KBM-7 (cell line): Measurements from ENCODE around the gene TSC1.
A peak's percentile ranks its signal among the peaks of the same experiment; 100 is the strongest.
"Not testable (repeated sequence)": the region's sequence is repeated elsewhere in the genome, so short reads cannot be mapped to it uniquely, and the experiment has no call there.

ENCODE experiments used
- DNase-seq: peaks from one replicate; pipeline ENCODE4 v3.0.0-alpha.2; 2015
- in situ Hi-C: fragments of 300-500 bp; cut with MboI; formaldehyde crosslinking; loops from 2 replicates; pipeline ENCODE4 v1.14.3; 2020; ENCODE audit warnings: low sequenced_read_pairs, low pct_unique_long_range_greater_than_20kb, mixed read lengths

The TSC1 gene

DNA sequence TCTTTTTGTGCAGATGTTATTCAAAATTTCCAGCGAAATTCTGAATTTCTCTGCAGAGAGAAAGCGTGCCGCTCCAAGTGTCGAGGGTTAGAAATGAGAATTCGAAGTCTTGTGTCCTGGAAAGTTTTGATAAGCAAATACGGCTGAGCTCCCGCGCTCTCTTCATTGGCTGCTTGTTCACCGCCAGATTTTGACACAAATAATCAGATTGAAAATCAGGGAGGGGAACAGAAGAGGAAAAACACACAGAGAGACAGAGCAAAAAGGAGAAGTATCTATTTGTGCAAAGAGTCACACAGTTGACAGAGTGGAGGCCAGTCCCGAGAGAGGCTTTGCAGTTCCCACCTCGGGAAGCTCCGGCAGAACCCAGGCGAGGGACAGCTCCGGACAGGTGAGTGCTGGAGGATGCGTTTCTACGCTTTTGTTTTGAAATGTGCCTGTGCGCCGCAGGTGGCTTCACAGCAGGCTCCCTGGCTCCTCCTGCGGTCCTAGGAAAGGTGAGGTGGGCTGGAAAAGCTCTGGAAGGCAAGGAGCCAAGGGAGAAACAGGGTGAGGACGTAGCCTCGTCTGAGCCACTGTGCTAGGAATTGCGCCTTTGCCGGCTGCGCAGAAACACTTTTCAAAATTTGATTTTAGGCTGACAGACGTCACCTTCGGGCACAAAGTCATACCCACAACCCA lies 34.2 kb upstream of the TSC1 start, which contains the start of gene GFI1B:
GFI1B (plus strand) TSS at position 244 of the 681 bp plus-strand sequence. CDS start 7,985 bp downstream, outside the sequence.
- DNase-seq = peak; percentile 63
- in situ Hi-C loops = no loop called here

GRCh38 chr9:132978112-132978450 lies 33.7 kb upstream of the TSC1 start:
- in situ Hi-C loops = no loop called here

GRCh38 chr9:132976571-132976970 lies 32.2 kb upstream of the TSC1 start:
- no peak for DNase-seq
- in situ Hi-C loops = no loop called here

More at GRCh38 chr9:132978112-132978450, 33.7 kb upstream of the TSC1 start:
- no peak for DNase-seq

DNA sequence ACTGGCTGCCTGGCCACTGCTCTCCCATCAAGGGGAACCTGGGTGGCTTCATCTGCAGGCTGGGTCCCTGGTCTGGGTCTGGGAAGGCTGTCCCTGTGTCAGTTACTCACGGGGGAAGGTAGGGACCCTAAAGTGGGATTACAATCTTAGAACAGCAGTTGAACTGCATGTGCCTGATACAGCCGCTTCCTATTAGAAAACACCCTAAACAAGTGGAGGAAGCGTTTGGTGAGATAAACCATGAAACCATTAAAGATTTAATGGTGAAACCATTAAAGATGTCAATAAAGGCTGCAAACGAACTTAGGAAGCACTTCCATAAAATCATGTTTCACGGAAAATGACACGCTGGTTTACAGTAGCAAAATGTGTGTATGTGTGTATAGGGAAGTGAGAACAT lies 31.5 kb upstream of the TSC1 start:
- in situ Hi-C loops = no loop called here

GRCh38 chr9:132973713-132974112 lies 29.3 kb upstream of the TSC1 start:
- DNase-seq = peak; percentile 53
- in situ Hi-C loops = no loop called here

More for the DNA sequence above, 31.5 kb upstream of the TSC1 start:
- no peak for DNase-seq

GRCh38 chr9:132973166-132973565 lies 28.8 kb upstream of the TSC1 start:
- no peak for DNase-seq

DNA sequence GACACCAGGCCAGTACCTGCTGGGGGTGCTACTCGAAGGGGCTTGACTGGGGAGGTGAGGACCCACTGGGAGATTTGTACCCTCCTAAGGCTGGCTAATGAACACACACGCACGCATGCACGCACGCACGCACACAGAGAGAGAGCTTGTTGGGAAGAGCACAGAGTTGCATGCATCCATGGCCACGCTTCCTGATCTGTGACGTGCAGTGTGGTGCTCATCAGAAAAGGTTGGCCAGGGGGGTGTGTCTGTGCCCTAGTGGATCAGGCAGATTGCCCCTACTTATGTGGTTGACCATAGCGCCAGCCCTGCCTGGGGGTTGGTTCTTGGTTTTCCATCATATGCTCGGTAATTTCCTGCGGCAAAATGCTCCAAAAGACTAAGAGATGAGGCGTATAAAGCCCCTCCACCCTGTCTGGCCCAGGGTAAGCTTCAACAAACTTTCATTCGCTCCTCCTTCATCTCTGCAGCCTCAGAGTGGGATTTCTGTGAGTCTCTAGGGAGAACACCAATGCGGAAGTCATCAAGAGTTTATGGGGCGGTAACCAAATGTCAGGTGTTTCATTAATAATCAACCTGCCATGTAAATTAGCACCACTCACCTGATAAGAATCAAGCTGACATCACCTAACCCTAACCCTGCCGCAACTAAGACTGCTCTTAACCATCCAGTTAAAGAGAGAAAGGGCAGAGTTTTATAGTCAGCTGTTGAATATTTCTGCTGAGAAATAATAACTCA lies 26.1 kb upstream of the TSC1 start:
- in situ Hi-C loops = no loop called here
- DNase-seq = no peak

More at GRCh38 chr9:132973166-132973565, 28.8 kb upstream of the TSC1 start:
- in situ Hi-C loops = no loop called here

GRCh38 chr9:132969783-132970182 lies 25.4 kb upstream of the TSC1 start:
- in situ Hi-C loops = no loop called here
- DNase-seq = no peak

- DNase-seq, in situ Hi-C loops: not testable (repeated sequence)
These were observed 23.5 kb upstream of the TSC1 start for GRCh38 chr9:132967908-132968307.

GRCh38 chr9:132965478-132965877 lies 21.1 kb upstream of the TSC1 start:
- in situ Hi-C loops = no loop called here
- DNase-seq = no peak

- in situ Hi-C loops = no loop called here
- no peak for DNase-seq
These were observed 16.6 kb upstream of the TSC1 start for GRCh38 chr9:132961002-132961401.

DNA sequence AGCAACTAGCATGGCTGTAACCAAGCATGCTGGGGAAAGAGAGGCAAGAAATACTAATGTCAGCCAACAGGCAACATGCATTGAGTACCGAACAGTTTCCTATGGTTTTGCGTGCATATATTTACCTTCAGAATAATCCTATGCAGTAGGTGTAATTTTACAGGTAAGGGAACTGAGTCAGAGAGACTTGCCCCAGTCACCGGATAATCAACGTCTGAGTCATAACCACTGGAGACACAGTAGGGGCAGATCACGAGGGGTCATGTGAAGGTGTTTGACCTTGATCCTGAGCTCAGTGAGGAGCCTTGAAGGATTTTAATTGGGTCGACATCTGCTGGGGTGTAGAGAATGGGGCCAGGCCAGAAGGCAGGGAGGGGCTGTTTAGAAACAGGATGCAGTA lies 13.4 kb upstream of the TSC1 start:
- no peak for DNase-seq
- in situ Hi-C loops = no loop called here

- DNase-seq = no peak
- in situ Hi-C loops = no loop called here
These were observed 11.4 kb upstream of the TSC1 start for GRCh38 chr9:132955768-132956167.

DNA sequence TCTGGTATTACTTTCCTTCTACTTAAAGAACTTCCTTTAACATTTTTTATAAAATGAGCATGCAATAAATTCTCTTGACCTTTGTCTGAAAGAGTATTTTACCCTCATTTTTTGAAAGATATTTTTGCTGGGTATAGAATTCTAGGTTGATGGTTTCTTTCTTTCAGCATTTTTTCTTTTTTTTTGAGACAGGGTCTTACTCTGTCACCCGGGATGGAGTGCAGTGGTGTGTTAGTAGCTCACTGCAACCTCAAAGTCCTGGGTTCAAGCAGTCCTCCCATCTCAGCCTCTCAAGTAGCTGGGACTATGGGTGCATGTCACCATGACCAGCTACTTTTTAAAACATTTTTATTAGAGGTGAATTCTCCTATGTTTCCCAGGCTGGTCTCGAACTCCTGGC lies 10.7 kb upstream of the TSC1 start:
- no peak for DNase-seq
- in situ Hi-C loops = no loop called here

DNA sequence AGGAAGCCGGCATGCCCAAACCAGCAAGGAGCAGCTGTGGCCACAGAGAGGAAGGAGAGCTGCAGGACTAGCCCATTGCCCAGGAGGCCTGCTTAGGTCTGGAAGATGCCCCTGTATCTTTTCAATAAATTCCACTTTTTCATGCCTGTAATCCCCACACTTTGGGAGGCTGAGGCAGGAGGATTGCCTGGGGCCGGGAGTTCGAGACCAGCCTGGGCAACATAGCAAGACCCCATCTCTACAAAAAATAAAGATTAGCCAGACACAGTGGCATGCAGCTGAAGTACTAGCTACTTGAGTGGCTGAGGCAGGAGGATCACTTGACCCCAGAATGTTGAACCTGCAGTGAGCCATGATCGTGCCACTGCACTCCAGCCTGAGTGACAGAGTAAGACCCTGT lies 5.3 kb upstream of the TSC1 start:
- DNase-seq = no peak
- in situ Hi-C loops = no loop called here

DNA sequence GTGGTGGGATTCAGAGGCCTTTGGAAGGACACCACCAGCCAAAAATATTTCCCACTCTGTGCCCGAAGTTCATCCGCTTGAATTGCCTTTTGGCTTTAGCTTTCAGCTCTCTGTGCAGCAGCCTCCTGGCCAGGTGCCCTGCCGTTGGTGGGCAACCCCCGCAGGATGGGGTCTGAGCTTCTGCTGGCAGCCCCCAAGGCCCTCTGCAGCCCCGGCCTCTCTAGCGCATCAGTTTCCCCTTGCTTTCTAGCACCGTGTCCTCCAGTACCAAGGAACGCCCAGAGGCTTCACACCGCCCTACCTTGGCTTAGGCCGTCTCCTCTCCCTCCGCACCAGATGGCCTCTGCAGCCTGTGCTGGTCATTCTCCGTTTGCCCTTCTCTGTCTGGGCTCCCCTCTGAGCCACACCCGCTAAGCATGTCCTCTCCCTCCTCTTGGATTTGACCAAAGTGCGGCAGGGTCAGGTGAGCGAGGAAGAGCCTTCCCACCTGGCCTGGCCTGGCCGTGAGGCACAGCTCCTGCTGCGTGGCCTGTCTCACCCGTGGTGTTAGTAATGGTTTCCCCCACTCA lies 4.2 kb upstream of the TSC1 start:
- no peak for DNase-seq
- in situ Hi-C loops = no loop called here

DNA sequence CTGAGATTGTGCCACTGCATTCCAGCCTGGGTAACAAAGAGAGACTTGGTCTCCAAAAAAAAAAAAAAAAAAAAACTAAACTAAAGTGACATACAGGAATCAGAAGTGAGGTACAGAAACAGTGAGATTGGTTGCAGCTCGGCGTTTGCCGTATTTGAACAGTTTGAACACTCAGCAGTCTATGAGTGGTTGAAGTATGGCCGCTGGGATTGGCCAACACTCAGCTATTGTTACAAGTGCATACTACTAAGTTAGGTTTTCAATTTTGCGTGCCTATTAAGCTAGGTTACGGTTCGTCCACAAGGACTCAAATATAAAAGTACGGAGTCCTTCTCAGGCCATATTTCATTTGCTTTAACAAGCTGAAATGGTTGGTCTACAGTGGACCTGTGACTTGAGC lies 3.3 kb upstream of the TSC1 start:
- in situ Hi-C loops = no loop called here
- no peak for DNase-seq

- DNase-seq = no peak
- in situ Hi-C loops = no loop called here
These were observed 2.3 kb upstream of the TSC1 start for GRCh38 chr9:132946631-132947295.

DNA sequence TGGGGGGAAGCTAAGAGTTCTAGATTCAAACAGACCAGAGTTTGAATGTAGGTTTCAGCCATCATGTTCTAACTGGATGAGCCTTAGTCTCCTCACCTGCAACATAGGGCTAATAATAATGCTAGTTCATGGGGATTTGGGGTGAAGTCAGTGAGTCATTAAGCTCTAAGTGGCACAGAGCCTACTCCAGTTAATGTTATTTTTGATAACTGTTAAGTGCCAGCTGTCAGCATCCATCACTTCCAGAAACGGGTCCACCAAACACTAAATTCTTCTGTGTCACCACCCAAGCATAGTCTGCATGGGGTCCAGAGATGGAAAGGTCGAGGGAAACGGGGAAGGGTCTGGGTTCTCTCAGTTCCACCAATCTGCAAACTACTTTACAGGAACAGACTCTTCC lies 1.8 kb upstream of the TSC1 start:
- no peak for DNase-seq
- in situ Hi-C loops = no loop called here
